Ureter (tissue), 1 donor: ENCODE measurements around the gene SNAPC1. TPM values are rescaled to one million over a fixed set of nuclear protein-coding genes. Genes with fewer than 3 reads are reported as not detected.
A peak's percentile ranks its signal among the peaks of the same experiment; 100 is the strongest.
"Not testable (repeated sequence)": the region's sequence is repeated elsewhere in the genome, so short reads cannot be mapped to it uniquely, and the experiment has no call there.

Experiments used
- DNase-seq: peaks from one replicate; pipeline ENCODE4 v3.0.0-alpha.2; 2020; ENCODE audit warnings: low spot score
- total RNA-seq: library from RNA; stranded (reverse); gene quantifications from one replicate; pipeline ENCODE4 v1.2.4, GENCODE V29; 2023
- donor health status: DM: yes; HTN: yes; CAD: no.

The SNAPC1 gene
- total RNA-seq, 1 donor from 2014 or later = 8.9 TPM

DNA sequence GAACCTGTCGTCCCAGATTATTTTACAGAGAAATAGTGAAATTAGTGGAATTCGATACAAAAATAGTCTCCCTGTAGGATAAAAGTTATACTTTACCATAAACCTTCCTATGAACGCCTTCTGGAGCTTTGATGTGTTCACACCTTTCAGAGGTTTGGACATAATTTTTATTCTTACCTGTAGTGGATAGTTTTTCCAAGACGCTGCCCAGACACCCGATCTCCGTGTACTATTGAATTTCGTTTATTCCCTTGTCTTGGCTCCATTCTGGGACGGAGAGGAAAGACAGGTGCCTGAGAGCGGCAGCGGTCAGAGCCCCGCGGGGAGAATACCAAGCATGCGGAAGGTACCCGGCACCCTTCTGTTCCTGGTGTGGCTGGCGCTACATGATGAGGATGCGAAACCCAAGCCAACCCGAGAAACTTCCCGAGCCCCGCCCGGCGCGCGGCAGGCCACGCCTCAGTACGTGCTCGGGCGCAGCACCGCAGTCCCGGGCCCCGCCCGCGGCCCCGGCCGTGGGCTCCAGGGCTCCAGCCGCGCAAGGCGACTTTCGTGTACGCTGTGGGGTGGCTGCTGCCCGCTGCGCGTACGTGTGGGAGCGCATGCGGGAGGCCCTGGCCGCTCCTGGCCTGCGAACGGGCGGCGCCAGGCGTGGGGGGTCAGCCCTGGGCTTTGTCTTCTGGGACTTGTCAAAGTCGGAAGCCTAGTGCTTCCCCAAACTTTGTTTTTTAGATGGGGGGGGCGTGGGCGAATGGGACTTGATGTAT lies 11.3 kb upstream of the SNAPC1 start:
- peak; percentile 93 for DNase-seq

DNA sequence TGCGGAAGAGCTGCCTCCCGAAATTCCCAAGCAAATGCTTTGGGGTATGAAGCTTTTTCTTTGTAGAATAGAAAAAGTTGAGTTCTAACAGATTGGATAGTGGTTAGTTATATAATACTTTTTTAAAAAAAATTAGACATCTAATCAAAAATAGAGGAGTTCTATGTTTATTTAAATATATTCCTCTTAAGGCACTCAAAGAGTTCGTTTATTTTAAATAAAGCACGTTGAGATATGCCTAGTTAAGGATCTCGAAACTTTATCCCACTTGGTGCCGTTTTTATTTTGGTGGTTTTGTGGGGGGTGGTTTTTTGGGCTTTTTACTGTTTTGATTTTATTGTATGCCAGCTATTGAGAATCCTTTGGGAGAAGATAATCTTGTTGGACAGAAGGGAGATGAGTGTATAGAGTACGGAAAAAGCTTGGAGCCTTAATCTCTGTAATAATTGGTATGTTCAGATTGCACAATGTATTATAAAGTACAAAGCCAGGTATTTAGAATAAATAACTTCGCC lies 10.7 kb upstream of the SNAPC1 start:
- no peak for DNase-seq

DNA sequence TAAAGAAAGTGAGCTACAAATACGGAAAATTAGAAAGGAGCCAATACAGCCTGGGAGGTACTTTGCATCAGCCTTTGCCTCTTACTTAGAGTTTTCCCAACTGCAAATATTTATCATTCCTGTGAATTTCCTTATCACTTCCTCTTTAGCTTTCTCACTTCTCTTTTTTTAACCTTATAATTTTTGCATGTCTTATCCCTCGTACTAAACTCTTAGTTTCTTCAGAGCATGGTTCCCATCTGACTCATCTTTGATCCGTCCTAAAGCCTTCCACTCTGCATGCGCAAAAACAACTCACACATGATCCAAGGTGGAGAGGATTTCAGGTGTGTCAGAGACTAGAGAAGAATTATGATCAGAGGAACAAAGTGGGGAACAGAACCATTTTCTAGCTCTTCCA lies 9.6 kb upstream of the SNAPC1 start:
- no peak for DNase-seq

DNA sequence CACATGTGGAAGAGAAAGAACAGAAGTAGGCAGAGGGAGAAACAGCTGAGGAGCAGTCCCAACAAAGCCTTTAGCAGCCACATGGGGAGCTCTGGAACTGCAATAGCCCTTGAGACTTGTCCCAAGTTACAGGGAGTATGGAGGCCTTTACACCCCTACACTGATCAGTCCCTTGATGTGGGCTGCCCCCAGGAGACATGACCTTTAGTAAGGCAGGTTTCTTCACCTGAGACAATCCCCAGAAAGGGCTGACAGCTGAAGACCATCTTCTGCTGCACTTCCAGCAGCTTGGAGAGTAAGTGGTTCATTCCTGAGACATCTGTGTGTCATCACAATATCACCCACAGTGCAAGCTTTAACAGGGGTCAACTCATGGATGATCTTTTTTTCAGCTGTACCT lies 8.6 kb upstream of the SNAPC1 start:
- DNase-seq = no peak

DNA sequence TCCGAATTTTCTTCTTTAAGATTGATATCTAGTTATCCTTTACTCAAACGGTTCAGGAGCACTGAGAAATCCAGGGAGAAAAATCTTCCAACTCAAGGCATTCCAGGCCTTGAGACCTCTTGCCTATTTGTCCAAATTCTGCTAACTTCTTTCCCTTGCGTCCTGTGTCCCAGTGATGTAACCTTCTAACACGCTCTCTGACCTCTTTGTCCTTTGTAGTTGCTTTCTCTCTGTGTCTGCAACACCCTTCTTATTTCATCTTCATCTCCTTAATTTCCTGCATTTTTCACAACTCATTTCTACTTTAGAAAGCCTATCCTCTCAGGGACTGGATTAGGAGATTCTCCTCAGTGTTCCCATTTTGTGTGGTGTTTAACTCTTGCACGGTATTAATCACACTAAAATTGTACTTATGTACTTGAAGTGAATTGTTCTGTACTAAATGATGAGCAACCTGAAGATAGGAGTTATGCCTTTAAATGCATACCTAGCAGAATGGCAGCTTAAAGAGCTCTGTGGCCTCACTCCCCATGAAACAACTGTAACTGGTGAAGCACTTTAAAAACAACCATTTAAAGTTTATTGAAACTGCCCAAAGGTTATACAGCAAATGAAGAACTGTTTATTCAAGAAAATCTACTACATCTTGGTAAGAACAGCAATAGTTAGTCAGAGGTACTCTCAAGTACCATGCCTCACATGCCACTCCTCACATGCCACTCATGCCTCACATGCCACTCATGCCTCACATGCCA lies 7.4 kb upstream of the SNAPC1 start:
- DNase-seq = no peak

DNA sequence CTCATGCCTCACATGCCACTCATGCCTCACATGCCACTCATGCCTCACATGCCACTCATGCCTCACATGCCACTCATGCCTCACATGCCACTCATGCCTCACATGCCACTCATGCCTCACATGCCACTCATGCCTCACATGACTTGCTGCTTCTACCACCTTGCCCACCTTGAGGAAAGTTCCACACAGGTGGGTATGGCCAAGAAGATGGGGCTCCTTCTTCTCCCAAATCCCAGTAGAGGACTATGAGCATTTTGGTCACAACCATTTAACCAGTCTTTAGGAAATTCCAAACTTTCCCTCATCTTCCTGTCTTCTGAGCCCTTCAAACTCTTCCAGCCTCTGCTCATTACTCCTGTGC lies 6.9 kb upstream of the SNAPC1 start:
- not testable (repeated sequence) for DNase-seq

DNA sequence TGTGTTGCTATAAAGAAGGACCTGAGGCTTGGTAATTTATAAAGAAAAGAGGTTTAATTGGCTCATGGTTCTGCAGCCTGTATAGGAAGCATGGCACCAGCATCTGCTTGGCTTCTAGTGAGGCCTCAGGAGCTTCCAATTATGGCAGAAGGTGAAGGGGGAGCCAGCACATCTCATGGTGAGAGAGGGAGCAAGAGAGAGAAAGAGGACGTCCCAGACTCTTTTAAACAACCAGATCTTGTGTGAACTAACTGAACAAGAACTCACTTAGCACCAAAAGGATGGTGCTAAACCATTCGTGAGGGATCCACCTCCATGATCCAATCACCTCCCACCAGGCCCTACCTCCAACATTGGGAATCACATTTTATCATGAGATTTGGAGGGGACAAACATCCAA lies 6.1 kb upstream of the SNAPC1 start:
- DNase-seq = no peak

DNA sequence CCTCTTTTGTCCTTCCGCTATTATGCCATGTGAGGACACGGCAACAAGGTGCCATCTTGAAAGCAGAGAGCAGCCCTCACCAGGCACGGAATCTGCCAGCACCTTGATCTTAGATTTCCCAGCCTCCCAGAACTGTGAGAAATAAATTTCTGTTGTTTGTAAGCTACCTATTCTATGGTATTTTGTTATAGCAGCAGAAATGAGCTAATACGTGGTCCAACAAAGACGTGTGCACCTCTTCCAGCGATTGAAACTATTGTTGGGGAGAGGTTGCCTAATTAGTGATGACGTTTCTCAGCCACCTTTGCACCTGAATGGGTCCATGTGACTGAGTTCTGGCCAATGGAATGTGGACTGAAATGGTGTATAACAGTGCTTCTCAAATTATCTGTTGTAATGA lies 2.3 kb upstream of the SNAPC1 start:
- no peak for DNase-seq

DNA sequence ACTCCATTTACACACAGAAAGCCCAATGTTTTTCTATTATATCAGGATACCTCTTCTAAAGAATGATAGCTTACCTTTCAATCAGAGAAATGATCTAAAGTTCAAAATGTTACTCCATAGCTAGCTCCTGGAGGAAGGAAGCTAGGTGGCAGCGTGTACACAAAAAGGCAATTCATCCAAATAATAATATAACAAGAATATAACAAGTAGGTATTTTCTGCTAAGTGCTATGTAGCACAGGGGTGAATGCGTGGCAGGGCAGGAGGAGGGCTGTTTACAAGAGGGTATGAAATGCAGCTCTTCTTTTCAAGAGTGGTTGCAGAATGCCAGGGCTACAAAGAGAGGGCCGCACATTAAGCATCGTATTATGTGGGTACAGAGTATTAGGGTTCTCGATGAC lies 663 bp upstream of the SNAPC1 start:
- DNase-seq = no peak

DNA sequence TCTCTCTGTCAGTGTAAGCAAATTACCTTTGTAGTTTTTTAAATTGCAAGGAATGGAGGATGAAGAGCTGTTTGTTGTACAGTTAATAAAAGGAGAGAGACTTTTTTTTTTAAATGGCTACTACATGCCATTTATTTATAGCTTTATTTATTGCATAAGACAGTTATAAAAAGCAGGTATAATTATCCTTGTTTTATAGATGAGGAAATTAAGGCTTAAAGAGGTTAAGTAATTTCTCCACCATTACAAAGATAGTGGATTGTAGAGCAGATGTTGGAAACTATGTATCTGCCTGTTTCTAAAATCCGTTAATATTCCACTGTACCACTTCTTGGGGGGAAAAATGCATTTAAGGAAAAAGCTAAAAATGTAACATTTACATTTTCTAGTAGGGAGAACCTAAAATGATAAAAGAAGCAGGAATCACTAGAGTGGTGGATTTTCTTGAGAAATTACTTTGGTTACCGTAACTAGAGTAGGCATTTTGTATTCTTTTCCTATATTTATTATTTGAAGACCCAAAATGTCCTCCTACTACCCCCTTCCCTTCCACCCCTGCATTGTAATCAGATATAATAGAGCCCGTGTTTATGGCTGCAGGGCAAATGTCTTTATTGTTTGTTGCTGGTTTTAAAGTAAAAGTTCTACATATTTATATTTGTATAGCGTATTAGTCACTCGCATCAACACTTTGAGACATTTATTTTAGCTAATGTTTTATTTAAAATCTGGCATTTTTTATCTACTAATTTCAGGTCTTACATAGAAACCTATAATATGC lies 2.3 kb downstream of the SNAPC1 start:
- DNase-seq = no peak

DNA sequence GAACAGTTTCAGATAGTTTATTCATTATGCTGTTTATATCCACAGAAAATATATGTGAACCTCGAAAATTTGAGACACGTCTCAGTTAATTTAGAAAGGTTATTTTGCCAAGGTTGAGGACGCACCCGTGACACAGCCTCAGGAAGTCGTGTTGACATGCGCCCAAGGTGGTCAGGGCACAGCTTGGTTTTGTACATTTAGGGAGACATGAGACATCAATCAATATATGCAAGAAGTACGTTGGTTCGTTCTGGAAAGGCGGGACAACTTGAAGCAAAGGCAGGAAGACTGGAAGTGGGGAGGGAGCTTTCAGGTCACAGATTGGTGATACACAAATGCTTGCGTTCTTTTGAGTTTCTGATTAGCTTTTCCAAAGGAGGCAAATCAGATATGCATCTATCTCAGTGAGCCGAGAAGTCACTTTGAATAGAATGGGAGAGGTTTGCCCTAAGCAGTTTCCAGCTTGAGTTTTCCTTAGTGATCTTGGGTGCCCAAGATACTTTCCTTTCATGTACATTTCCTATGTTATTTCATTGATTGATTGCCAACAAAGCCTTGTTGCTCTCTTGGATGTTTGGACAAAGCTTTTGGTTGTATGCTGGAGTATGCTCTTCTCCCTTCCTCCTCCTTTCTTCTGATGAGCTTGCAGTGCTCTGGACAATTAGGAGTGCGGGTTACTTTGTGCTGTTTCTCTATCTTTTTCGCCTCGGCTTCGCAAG lies 3.2 kb downstream of the SNAPC1 start:
- no peak for DNase-seq

DNA sequence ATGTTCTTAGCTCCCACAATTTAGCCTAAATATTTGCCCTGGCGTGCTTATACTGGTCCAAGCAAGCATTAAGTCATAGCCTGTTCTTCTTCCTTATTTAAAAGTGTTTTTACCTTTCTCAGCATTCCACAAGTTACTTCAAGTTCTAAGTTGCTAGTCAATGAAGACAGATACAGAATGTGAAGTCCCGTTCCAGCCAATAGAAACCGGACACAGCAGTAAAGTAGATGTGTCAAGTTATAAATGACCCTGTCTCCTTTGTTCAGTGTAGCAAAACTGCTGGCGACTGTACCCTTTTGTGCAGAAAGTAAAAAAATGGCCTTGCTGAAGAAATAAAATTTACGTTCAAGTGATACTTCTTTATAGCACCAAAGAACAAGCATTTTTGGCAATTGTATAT lies 3.9 kb downstream of the SNAPC1 start:
- no peak for DNase-seq

DNA sequence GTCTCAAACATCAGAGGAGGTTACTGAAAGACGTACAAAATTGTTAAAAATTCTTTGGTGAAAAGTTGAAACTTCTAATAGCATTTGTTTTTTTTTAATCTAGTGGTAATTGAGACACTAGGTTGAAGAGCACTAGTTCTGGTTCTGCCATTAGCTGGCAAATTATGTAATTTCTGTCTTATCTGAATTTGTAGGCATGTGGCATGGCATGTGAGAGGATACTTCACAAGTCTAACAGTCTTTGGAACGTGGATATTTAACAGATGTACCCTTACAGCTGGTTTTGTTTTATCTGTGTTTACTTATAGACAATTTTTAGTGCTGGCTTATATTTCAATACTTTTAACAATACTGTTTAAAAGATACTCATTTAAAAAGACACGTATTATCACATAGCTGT lies 6.0 kb downstream of the SNAPC1 start:
- no peak for DNase-seq

DNA sequence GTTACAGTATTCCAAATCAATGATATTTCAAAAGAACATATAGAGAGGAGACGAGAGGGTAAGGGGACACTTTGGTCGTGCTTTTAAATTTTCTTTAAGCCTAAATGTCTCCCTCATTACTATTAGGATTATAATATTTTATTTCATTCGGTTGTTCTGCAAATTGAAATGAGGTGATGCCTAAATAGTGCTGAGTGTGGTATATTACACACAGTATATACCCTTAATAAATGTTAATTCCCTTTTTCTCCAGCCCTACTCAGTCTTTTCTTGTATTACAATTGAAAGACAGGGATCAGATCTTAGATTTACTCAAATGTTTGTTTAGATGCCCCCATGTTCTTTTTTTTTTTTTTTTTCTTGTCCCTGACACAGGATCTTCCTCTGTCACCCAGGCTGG lies 7.7 kb downstream of the SNAPC1 start:
- no peak for DNase-seq

DNA sequence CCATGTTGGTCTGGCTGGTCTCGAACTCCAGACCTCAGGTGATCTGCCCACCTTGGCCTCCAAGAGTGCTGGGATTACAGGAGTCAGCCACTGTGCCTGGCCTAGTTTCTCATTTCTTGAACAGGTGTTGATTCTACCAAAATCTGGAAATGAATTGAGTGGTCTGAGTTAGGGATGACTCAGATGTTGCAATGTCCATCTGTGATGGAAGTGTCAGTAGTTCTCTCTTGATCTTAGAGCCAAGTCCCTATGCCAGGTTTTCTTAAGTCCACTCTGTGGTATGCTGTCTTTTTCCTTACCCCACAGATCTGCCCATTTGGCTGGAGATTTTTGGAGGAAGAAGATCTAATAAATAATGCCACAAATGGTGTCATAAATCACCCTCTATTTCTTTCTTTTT lies 12.6 kb downstream of the SNAPC1 start:
- DNase-seq = no peak

DNA sequence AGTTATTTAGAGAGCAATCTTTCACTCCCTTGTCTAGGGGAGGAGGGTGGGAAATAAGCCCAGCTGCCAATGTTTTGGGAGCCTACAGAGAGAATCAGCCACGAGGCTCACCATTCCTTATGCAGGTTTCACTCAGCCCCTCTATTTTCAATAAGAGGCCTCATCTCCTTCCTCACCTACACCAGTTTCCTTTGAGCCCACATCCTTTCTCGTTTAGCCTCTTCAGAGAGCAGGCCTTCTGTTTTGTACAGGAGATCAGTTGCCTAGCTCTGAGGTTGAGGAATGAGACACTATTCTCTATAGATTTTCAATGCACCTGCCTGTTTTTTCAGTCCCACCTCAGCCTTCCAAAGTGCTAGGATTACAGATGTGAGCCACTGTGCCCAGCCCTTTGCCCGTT lies 17.9 kb downstream of the SNAPC1 start:
- no peak for DNase-seq

DNA sequence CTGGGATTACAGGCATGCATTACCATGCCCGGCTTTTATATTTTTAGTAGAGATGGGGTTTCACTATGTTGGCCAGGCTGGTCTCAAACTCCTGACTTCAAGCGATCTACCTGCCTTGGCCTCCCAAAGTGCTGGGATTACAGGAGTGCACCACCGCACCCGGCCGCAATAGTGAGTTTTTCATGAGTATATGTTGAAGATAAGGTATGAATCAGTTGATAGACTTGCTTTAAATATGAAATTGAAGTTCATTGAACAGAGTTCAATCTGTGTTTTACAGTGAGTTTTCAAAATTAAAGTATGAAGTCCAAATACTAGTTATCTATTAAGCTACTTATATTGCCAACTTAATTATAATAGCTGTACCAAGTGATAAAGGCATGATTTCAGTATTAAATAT lies 35.1 kb downstream of the SNAPC1 start:
- no peak for DNase-seq

DNA sequence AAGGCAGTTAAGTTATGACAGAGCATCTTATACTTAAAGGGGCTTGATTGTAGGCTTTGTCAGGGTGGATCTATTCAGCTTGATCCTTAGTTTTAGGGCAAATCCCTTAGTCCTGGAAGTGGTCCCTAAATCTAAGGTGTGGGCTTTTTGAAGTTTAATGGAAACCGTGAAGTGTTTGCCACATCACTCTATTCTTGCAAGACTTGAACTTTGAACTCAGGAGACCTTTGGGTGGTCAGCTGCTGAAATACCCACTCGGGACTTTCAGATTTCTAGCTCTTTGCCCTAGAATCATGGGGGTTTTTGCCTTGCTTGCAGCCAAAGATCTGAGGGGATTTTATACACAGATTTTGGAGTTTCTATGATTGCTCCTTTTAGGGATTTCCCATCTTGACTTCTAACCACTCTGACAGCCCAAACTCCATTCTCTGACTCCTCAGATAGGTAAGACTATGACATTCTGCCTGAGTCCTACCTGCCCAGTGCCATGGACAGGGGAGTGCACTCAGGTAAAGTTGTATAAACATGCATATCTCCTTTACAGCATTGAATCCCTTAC lies 39.9 kb downstream of the SNAPC1 start:
- DNase-seq = no peak

DNA sequence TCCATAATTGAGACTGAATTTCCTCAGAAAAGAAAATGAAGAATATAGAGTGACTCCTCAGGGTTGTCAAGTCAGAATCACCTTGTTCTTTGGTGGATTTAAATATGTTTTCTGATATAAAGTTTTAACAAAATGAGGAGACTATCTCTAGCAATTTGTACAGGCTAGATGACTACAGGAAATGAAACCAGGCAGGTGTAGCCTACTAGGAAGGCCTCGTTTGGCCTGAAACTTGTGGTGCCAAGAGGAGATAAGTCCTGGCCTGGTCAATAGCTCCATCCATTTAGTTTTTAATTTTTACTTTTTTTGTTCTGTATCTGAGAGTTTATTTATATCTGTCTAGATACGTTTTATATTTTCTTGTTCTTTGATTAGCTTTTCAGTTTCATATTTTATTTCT lies 41.5 kb downstream of the SNAPC1 start:
- DNase-seq = no peak

DNA sequence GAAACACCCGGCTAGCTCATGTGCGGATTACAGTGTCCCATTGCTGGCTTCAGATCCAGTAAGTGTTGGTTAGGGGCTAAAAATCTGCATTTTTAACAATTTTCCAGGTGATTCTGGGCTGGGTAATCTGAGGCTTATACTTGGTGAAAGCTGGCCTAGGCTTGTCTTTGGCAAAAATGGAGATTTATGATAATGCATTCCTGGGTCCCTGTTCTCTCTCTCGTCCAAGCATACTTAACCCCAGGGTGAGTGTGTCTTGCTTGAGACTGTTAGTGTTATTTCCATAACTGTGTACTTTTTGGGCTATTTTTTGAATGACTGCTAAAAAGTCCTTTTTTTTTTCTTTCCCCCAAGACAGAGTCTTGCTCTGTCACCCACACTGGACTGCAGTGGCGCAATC lies 43.2 kb downstream of the SNAPC1 start:
- DNase-seq = no peak

DNA sequence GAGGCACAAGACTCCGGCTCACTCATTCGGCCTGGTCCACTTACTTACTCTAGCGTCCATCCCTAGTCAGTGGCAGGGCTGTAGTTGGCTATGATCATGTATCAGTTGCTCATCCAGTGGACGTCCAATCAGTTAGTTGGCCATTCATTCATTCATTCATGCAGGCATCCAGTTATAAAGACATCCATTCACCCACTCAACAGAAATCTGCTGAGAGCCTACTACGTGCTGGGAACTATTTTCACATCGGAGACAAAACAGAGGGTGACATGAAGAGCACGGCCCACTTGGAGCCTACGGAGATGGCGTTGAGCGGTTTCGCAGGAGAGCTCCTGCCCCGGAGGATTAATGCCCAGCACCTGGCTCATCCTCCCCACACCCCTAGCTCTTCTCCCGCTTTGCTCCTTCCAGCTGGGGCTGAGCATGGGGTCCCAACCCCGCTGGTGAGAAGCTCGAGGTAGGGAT lies 49.7 kb downstream of the SNAPC1 start:
- DNase-seq = no peak
